HCT116 (cell line): ENCODE results near the gene SUCNR1.

Source experiments
- SP1 ChIP-seq: IDR thresholded peaks from 2 replicates; pipeline ENCODE4 v1.6.1; 2012; ENCODE audit warnings: low read depth
- YY1 ChIP-seq: IDR thresholded peaks from 2 replicates; pipeline ENCODE4 v1.6.1; 2011; ENCODE audit warnings: low read length, low read depth, moderate library complexity, mild to moderate bottlenecking; ENCODE audit not compliant: insufficient replicate concordance; ENCODE audit errors: extremely low read depth

DNA sequence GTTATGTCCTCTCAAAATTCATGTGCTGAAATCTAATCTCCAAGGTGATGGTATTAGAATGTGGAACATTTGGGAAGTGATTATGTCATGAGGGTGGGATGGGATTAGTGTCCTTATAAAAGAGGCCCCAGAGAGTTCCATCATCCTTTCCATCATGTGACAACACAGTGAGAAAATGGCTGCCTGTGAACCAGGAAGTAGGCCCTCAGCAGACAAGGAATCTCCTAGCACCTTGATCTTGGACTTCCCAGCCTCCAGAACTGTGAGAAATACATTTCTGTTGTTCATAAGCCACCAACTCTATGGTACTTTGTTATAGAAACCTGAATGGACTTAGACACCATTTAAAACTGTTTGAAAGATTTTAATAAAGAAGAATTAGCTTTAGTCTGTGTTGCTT is 20.8 kb downstream of the SUCNR1 start:
- TF ChIP-seq YY1 (no peak), SP1 (no peak)
